ENCODE measurements around the gene FBXL4.

- no peak for TF ChIP-seq EP300 (IDR thresholded peaks at IDR 0.05; ENCODE audit: borderline replicate concordance)
- no peak for TF ChIP-seq TEAD4 (IDR thresholded peaks at IDR 0.05)
- no peak for TF ChIP-seq USF1 (IDR thresholded peaks at IDR 0.05)
These were observed 113.4 kb downstream of the FBXL4 start, which contains the start of gene POU3F2 for GRCh38 chr6:98834060-98835031.

All from Ishikawa (cell line).